Stimulated activated naive B cell treated with anti-CD40 and anti-IgM and Interleukin-4, amounts not matched to agents 10 μg/mL and 1 μg/mL and 100 μg/mL, for 72 hours (primary cell): ENCODE data around the gene GPATCH4.
A peak's percentile ranks its signal among the peaks of the same experiment; 100 is the strongest.
"Not testable (repeated sequence)": the region's sequence is repeated elsewhere in the genome, so short reads cannot be mapped to it uniquely, and the experiment has no call there.

Source experiments
- ATAC-seq, 2 donors: fragments of 150-1000 bp; cut with Tn5 transposase; replicated peaks; 2 replicates each; pipeline ENCODE4 v1.10.0; 2021; ENCODE audit warnings: moderate library complexity in 1 of 2
- DNase-seq: peaks from one replicate; pipeline ENCODE4 v3.0.0; 2021
- H3K27ac Mint-ChIP-seq: one replicate; pipeline ENCODE4 v1.8.0; 2022; ENCODE audit warnings: mild to moderate bottlenecking, mixed read lengths
- H3K27me3 Mint-ChIP-seq, 2 donors: one replicate each; pipeline ENCODE4 v1.8.0; 2022; ENCODE audit warnings: mixed read lengths in 2 of 2
- H3K36me3 Mint-ChIP-seq, 2 donors: one replicate each; pipeline ENCODE4 v1.8.0; 2022; ENCODE audit warnings: mixed read lengths in 2 of 2, mild to moderate bottlenecking in 1 of 2
- H3K4me1 Mint-ChIP-seq, 2 donors: one replicate each; pipeline ENCODE4 v1.8.0; 2022; ENCODE audit warnings: mixed read lengths in 2 of 2, mild to moderate bottlenecking in 1 of 2
- H3K4me3 Mint-ChIP-seq, 2 donors: one replicate each; pipeline ENCODE4 v1.8.0; 2022; ENCODE audit warnings: mild to moderate bottlenecking in 2 of 2, mixed read lengths in 2 of 2, moderate library complexity in 1 of 2
- H3K9me3 Mint-ChIP-seq, 2 donors: one replicate each; pipeline ENCODE4 v1.8.0; 2022; ENCODE audit warnings: mixed read lengths in 2 of 2, mild to moderate bottlenecking in 1 of 2

The GPATCH4 gene

DNA sequence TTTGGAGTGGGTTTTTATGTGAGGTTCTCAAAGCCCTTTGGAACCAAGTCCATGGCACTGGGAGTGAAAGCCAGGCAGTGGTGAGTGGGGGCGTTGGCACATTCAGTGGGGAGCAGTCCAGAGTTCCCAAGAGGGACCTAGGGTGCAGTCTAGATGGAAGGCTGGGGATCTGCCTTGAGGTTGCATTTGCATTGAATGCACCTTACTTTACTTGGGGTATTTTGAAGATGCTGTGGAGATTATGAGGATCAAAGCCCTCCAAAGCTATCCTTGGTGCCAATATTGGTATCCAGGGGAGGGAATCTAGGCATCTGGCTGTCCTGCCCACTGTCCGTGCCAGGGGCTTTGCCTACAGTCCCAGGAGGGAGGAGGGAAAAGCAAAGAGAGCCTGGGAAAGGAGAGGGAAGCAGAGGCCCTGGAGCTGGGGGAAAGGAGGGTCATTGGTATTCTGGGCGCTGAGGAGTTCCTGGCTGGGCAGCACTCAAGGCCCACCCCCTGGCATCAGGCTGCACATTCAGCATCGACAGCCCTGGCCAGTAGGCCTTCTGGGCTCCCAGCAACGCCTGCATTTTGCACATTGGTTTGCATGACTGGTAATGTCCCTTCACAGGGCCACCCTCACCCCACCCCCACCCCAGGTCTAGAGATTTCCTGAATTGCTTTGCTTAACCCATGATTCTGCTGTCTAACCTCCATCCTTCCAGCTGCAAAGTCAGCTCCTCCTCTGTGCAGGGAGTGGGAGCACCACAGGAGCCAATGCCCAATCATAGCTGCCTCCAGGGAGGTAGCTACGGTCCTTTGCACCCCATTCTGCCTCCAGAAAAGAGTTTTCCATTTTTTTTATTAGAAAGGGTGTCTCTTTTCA, 39.8 kb upstream of the GPATCH4 start:
- no peaks in the 10 kb centered on the region for H3K36me3 Mint-ChIP-seq
- DNase-seq, result no peak
- peaks cover 12 to 27% of the 10 kb centered on the region in 2 donors for H3K4me1 Mint-ChIP-seq
- H3K9me3 Mint-ChIP-seq, result no peaks in the 10 kb centered on the region
- ATAC-seq, result no peak
- H3K4me3 Mint-ChIP-seq, result peak overlapping the region; percentile 42 to 68
- no peak overlapping the region for H3K27ac Mint-ChIP-seq
- peaks cover 78 to 87% of the 10 kb centered on the region in 2 donors for H3K27me3 Mint-ChIP-seq

DNA sequence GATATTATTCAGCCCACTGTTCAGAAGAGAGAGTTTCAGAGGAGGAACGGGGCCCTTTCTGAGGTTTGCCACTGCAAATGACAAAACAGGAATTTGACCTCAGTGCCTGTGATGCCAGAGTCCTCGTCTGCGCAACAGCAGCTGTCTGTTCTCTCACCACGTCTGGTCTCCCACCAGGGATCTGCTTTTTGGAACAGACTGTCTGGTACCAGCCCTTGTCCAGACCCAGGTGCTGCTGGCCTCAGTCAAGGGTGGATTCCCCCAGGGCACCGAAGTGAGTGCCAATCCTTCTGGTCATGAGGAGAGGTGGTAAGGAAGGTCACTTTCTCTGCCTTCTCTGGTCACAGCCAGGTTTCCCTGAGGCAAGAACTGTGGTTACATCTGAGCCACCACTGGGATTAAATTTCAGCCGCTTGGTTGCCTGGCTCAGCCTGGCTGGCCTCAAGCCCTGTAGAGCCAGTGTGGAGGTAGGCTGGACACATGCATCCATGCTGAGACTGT, 38.4 kb upstream of the GPATCH4 start:
- Mint-ChIP-seq H3K27ac (no peak overlapping the region), H3K27me3 (peaks cover 72 to 77% of the 10 kb centered on the region in 2 donors), H3K4me3 (no peak overlapping the region), H3K4me1 (peaks cover 12 to 26% of the 10 kb centered on the region in 2 donors), H3K36me3 (no peaks in the 10 kb centered on the region), H3K9me3 (no peaks in the 10 kb centered on the region)
- ATAC-seq, result no peak
- DNase-seq, result no peak

DNA sequence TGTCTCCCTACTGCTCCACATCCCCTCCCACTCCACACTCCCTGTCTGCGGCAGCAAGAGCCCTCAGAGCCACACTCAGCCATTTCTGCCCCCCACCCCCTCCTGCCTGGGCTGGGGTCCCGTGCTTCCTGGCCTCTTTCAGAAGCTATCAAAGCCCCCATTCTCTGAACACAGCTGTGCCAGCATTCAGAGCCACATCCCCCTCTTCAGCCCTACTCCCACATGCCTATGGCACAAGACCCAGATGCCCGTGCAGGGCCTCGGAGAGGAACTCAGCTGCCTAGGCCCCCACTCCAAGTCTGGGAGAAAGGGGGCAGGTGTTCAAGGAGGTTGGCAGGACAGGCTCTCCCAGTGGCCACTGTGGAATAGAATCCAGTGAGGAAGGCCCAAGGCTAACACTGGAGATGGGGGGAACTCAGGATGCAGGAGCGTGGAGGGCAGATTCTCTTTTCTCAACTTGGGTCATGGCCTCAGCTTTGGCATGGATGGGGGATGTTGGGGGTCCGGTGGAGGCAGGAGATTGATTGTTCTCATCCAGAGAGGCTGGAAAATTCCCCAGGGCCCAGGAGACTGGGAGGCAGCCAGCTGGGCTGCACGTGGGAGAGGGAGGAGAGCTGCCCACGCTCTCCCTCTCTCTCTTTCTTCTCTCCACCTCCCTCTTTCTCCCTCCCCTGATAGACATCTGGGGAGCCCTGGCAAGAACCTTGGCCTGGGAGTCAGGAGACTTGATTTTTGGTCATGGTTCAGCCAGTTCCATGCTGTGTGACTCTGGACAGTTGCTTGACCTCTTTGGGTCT, 37.1 kb upstream of the GPATCH4 start:
- Mint-ChIP-seq H3K27me3 (peaks cover 72 to 75% of the 10 kb centered on the region in 2 donors), H3K27ac (no peak overlapping the region), H3K4me1 (peaks cover 7 to 20% of the 10 kb centered on the region in 2 donors), H3K4me3 (no peak overlapping the region), H3K9me3 (no peaks in the 10 kb centered on the region), H3K36me3 (no peaks in the 10 kb centered on the region)
- ATAC-seq (no peak), DNase-seq (no peak)

DNA sequence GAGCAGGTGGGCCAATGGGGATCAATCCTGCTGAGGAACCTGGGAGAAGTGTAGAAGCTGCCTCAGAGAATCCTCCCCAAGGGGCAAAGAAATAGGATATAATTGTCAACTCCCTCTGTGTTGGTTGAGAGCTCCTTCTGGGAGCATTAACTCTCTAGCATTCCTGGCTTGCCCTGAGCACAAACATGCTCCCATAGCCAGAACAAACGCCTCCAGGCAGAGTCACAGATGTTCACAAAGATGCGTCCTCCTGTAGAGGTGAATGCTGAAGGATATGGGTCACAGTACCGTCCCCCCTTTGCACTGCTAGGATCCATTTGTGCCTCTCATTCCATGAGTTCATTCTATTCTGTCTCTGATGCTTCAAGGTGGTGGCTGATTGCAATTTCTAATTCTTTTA, 31.1 kb upstream of the GPATCH4 start:
- Mint-ChIP-seq H3K4me3 (no peak overlapping the region), H3K27me3 (peaks cover 49 to 57% of the 10 kb centered on the region in 2 donors), H3K36me3 (no peaks in the 10 kb centered on the region), H3K9me3 (no peaks in the 10 kb centered on the region), H3K4me1 (no peaks in the 10 kb centered on the region), H3K27ac (no peak overlapping the region)
- ATAC-seq (no peak), DNase-seq (no peak)

DNA sequence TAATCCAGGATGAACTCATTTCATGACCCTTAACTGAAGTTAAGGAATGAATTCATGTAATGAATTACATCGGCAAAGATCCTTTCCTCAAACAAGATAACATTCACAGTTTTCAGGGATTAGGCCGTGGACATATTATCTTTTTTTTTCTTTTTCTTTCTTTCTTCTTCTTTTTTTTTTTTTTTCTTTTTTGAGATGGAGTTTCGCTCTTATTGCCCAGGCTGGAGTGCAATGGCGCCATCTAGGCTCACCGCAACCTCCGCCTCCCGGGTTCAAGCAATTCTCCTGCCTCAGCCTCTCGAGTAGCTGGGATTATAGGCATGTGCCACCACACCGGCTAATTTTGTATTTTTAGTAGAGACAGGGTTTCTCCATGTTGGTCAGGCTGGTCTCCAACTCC, 29.9 kb upstream of the GPATCH4 start:
- not testable (repeated sequence) for H3K4me1 Mint-ChIP-seq, H3K9me3 Mint-ChIP-seq, H3K27ac Mint-ChIP-seq, H3K4me3 Mint-ChIP-seq, H3K36me3 Mint-ChIP-seq, DNase-seq, ATAC-seq
- H3K27me3 Mint-ChIP-seq, result peaks cover 44 to 52% of the 10 kb centered on the region in 2 donors

DNA sequence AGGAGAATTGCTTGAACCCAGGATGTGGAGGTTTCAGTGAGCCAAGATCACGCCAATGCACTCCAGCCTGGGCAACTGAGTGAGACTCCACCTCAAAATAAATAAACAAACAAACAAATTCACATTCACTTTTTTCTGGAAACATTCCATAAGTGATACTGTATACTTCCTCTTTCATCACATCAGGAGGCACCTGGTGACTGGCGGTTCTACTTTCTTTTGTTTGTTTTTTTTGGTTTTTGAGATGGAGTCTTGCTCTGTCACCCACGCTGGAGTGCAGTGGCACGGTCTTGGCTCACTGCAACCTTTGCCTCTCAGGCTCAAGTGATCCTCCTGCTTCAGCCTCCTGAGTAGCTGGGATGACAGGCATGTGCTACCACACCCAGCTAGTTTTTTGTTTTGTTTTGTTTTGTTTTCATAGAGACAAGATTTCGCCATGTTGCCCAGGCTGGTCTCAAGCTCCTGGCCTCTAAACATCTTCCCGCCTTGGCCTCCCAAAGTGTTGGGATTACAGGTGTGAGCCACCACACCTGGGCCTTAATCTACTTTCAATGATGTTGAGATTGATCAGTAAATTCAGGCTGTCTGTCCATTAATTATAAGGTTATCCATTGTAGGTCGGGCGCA, 28.7 kb upstream of the GPATCH4 start:
- no peak overlapping the region for H3K27ac Mint-ChIP-seq
- DNase-seq, result no peak
- no peaks in the 10 kb centered on the region for H3K36me3 Mint-ChIP-seq
- no peak overlapping the region for H3K4me3 Mint-ChIP-seq
- peaks cover 47 to 62% of the 10 kb centered on the region in 2 donors for H3K27me3 Mint-ChIP-seq
- ATAC-seq, result no peak
- H3K9me3 Mint-ChIP-seq, result no peaks in the 10 kb centered on the region
- H3K4me1 Mint-ChIP-seq, result peaks cover 6 to 12% of the 10 kb centered on the region in 2 donors

DNA sequence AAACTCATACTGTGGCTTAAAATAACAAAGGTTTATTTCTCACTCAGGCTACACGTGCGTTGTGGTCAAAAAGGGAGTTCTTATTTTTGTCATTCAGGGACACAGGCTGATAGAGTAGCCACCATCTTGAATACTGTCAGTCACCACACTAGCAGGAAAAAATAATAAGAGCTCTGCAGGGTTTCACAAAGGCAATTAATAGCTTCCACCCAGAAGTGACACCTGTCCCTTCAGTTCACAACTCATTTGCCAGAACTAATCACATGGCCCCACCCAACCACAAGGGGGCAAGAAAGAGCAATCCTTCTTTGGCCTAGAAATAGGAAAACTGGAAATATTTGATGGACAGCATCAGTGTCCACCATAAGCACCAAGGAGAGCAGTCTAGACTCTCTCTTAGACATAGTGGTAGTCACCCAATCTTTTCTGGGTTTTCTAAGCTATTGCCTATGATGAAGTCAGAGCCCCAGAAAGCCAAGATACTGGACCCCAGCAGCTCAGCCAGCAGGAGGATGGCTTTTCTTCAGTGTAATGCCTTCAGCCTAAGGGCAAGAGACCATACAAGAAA, 26.1 kb upstream of the GPATCH4 start:
- H3K36me3 Mint-ChIP-seq, result no peaks in the 10 kb centered on the region
- DNase-seq (no peak), ATAC-seq (peak; percentile 28 to 50)
- H3K9me3 Mint-ChIP-seq, result no peaks in the 10 kb centered on the region
- H3K27me3 Mint-ChIP-seq, result peaks cover 47 to 66% of the 10 kb centered on the region in 2 donors
- H3K4me3 Mint-ChIP-seq, result no peak overlapping the region
- H3K27ac Mint-ChIP-seq, result no peak overlapping the region
- peaks cover 9 to 34% of the 10 kb centered on the region in 2 donors for H3K4me1 Mint-ChIP-seq

DNA sequence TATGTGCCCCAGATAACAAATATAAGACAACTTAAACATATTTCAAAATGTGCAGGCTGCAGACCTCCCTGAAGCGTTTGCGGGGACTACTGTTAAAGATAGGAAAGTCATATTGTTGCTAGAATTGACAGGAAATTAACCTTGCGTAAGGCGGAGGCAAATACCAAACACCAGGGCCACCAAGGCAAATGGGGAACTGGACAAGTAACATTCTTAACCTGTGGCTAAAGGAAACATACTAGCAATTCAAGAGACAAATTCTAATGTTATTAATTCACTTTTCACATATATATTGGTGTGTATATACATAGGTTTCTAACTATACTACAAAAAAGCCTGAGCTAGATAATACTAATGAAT, 24.8 kb upstream of the GPATCH4 start:
- H3K36me3 Mint-ChIP-seq, result no peaks in the 10 kb centered on the region
- H3K27me3 Mint-ChIP-seq, result peaks cover 43 to 66% of the 10 kb centered on the region in 2 donors
- peaks cover 9 to 34% of the 10 kb centered on the region in 2 donors for H3K4me1 Mint-ChIP-seq
- DNase-seq, result no peak
- no peaks in the 10 kb centered on the region for H3K9me3 Mint-ChIP-seq
- peak overlapping the region; percentile 73 to 78 for H3K4me3 Mint-ChIP-seq
- peak overlapping the region; percentile 56 for H3K27ac Mint-ChIP-seq
- no peak for ATAC-seq

DNA sequence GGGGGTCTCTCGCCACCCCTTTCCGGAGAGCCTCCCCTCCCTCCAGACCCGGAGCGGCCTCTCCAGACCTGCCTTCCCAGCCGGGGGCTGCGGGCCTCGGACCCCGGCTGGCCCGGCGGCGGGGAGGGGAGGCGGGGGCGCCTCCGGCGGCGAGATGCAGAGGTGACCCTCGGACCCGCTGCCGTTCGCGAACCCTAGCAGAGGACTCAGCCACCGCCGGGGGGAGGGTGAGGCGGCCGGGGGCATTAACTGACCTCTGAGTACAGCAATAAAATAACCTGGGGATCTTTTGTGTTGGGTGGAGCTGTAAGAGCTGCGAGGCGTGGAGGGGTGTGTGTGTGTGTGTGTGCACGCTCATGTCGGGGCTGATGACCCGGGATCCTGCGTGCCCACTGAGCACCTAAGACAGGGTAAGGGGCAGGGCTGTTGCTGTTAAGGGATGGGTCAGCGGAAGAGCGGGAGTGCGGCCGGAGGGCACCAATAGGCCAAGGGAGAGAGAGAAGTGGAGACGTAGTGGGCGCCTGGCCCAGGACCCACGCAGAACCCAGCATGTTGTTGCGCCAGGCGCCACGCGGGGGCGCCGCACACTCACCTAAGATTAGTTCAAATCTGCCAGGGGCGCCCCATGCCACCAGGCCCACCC, 24.3 kb upstream of the GPATCH4 start:
- ATAC-seq (peak; percentile 62 to 68), DNase-seq (no peak)
- H3K27me3 Mint-ChIP-seq, result peaks cover 44 to 67% of the 10 kb centered on the region in 2 donors
- no peaks in the 10 kb centered on the region for H3K9me3 Mint-ChIP-seq
- peak overlapping the region; percentile 56 for H3K27ac Mint-ChIP-seq
- H3K36me3 Mint-ChIP-seq, result no peaks in the 10 kb centered on the region
- peak overlapping the region; percentile 78 to 79 for H3K4me3 Mint-ChIP-seq
- peaks cover 9 to 34% of the 10 kb centered on the region in 2 donors for H3K4me1 Mint-ChIP-seq

DNA sequence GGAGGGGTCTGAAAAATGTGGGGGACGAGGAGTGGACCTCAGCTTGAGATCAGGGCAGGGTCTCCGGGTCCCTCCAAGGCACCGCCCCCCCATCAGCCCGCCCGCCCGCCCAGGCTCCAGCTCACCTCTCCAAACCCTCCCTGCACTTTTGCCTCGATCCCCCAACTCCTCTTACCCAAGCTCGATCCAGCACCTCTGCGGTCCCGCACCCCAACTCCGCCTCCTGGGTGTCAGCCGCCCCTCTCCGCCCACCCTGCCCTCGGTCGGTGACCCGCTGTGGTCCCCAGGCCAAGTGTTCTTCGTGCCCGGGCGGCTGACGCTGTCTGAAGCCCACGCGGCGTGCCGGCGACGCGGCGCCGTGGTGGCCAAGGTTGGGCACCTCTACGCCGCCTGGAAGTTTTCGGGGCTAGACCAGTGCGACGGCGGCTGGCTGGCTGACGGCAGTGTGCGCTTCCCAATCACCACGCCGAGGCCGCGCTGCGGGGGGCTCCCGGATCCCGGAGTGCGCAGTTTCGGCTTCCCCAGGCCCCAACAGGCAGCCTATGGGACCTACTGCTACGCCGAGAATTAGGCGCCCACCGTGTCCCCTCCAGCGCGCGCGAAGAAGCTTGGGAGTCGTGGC, 23.6 kb upstream of the GPATCH4 start:
- H3K27ac Mint-ChIP-seq, result peak overlapping the region; percentile 77
- peaks cover 47 to 71% of the 10 kb centered on the region in 2 donors for H3K27me3 Mint-ChIP-seq
- DNase-seq (no peak), ATAC-seq (peak; percentile 10 to 21)
- no peaks in the 10 kb centered on the region for H3K36me3 Mint-ChIP-seq
- no peaks in the 10 kb centered on the region for H3K9me3 Mint-ChIP-seq
- H3K4me3 Mint-ChIP-seq, result peak overlapping the region; percentile 69 to 79
- peaks cover 9 to 34% of the 10 kb centered on the region in 2 donors for H3K4me1 Mint-ChIP-seq

DNA sequence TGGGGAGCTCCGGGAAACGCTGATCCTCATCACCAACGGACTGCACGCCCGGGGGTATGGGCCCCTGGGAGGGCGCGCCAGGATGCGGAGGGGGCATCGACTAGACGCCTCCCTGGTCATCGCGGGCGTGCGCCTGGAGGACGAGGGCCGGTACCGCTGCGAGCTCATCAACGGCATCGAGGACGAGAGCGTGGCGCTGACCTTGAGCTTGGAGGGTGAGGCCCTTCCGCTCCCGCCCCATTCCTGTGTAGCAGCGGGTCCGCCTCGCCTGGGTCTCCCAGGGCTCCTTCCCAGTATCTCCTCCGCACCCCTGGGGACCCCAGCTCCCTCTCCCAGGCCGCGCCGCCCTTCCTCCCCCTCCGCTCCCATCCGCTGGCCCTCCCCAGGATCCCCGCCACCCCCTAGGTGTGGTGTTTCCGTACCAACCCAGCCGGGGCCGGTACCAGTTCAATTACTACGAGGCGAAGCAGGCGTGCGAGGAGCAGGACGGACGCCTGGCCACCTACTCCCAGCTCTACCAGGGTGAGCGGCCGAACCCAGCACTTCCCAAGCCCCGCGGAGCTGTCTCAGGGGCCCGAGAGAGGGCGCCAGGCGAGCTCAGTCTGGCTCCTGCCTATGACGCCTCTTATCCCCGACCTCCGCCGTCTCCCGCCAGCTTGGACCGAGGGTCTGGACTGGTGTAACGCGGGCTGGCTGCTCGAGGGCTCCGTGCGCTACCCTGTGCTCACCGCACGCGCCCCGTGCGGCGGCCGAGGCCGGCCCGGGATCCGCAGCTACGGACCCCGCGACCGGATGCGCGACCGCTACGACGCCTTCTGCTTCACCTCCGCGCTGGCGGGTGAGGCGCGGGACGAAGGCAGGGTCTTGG, 22.9 kb upstream of the GPATCH4 start:
- no peak for DNase-seq
- no peaks in the 10 kb centered on the region for H3K9me3 Mint-ChIP-seq
- ATAC-seq, result peak; percentile 75 to 76
- peak overlapping the region; percentile 69 to 79 for H3K4me3 Mint-ChIP-seq
- H3K36me3 Mint-ChIP-seq, result no peaks in the 10 kb centered on the region
- H3K27me3 Mint-ChIP-seq, result peaks cover 54 to 77% of the 10 kb centered on the region in 2 donors
- H3K4me1 Mint-ChIP-seq, result peaks cover 10 to 34% of the 10 kb centered on the region in 2 donors
- H3K27ac Mint-ChIP-seq, result peak overlapping the region; percentile 77

DNA sequence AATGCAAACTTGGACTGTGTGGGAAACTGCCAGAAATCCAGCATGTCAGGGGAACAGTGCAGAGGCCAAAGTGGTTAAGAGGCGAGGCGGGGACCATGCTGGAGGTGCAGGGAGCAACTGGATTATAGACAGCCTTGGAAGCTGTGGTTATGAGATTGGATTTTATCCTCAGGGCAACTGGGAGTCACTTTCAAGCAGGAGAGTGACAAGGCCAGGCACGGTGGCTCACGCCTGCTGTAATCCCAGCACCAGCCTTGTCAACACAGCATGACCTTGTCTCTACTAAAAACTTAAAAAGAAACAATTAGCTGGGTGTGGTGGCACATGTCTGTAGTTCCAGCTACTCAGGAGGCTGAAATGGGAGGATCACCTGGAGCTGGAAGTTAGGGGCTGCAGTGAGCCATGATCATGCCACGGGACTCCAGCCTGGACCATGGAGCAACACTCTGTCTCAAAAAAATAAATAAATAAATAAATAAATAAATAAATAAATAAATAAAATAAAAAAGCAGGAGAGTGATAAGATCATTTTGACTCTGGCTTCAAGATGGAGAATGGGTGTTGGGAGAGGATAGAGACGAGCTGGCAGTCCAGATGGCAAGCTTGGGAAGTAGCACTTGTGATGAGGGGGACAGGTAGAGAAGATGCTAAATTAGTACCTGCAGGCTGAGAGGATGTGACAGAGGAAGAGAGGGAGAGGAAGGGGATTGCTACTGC, 21.5 kb upstream of the GPATCH4 start:
- H3K27me3 Mint-ChIP-seq, result peaks cover 54 to 76% of the 10 kb centered on the region in 2 donors
- H3K9me3 Mint-ChIP-seq, result no peaks in the 10 kb centered on the region
- no peak for DNase-seq
- H3K4me1 Mint-ChIP-seq, result peaks cover 10 to 34% of the 10 kb centered on the region in 2 donors
- no peak for ATAC-seq
- peak overlapping the region; percentile 68 for H3K27ac Mint-ChIP-seq
- no peaks in the 10 kb centered on the region for H3K36me3 Mint-ChIP-seq
- H3K4me3 Mint-ChIP-seq, result no peak overlapping the region
